Keratinocyte (primary cell): ENCODE results near the gene CRELD1. TPM values are rescaled to one million over a fixed set of nuclear protein-coding genes. Genes with fewer than 3 reads are reported as not detected.

Experiments used
- DNase-seq: peaks from one replicate; pipeline ENCODE4 v3.0.0-alpha.2; 2011; ENCODE audit warnings: low read depth, missing footprints, low spot score
- FAIRE-seq: peaks from 2 replicates; lab custom pipeline; 2011; peaks lifted over from hg19 to GRCh38; lab: Jason Lieb, UNC
- H2AFZ ChIP-seq: 2 replicates; pipeline ENCODE4 v1.6.0; 2012; ENCODE audit warnings: low read length, control low read depth, inconsistent platforms; ENCODE audit not compliant: control insufficient read depth
- H3K27ac ChIP-seq: 2 replicates; pipeline ENCODE4 v1.5.1; 2011; ENCODE audit warnings: low read length; ENCODE audit not compliant: control insufficient read depth, insufficient read depth
- H3K27me3 ChIP-seq: 3 replicates; pipeline ENCODE4 v1.6.0; 2011; ENCODE audit warnings: low read length; ENCODE audit not compliant: control insufficient read depth, insufficient read depth; ENCODE audit errors: extremely low read depth
- H3K36me3 ChIP-seq, 2 experiments: 2 replicates in 1 of 2; 3 replicates in 1 of 2; pipeline ENCODE4 v1.5.1; 2011; ENCODE audit warnings: low read length in 2 of 2, mild to moderate bottlenecking in 1 of 2; ENCODE audit not compliant: control insufficient read depth in 2 of 2, insufficient read depth in 2 of 2; ENCODE audit errors: extremely low read depth in 1 of 2
- H3K4me1 ChIP-seq: 3 replicates; pipeline ENCODE4 v1.5.1; 2011; ENCODE audit warnings: low read length; ENCODE audit not compliant: control insufficient read depth, insufficient read depth; ENCODE audit errors: extremely low read depth
- H3K4me2 ChIP-seq: 3 replicates; pipeline ENCODE4 v1.6.0; 2011; ENCODE audit warnings: low read depth, low read length; ENCODE audit not compliant: control insufficient read depth, insufficient read depth; ENCODE audit errors: extremely low read depth
- H3K4me3 ChIP-seq, 3 experiments: fragments of 200-600 bp in 1 of 3; sonication (generic) in 1 of 3; 2 replicates in 2 of 3; 3 replicates in 1 of 3; pipeline ENCODE4 v1.5.1; 2011 to 2016; ENCODE audit warnings: low read length in 3 of 3, mild to moderate bottlenecking in 3 of 3, control low read depth in 2 of 3, inconsistent platforms in 1 of 3, low read depth in 1 of 3, mixed read lengths in 1 of 3, mixed run types in 1 of 3, moderate library complexity in 1 of 3; ENCODE audit not compliant: control insufficient read depth in 2 of 3, insufficient read depth in 2 of 3; ENCODE audit errors: extremely low read depth in 1 of 3
- H3K79me2 ChIP-seq: 2 replicates; pipeline ENCODE4 v1.6.0; 2012; ENCODE audit warnings: low read length; ENCODE audit not compliant: control insufficient read depth, insufficient read depth
- H3K9ac ChIP-seq: 3 replicates; pipeline ENCODE4 v1.6.0; 2011; ENCODE audit warnings: low read length; ENCODE audit not compliant: control insufficient read depth, insufficient read depth; ENCODE audit errors: extremely low read depth
- H3K9me1 ChIP-seq: 3 replicates; pipeline ENCODE4 v1.6.0; 2011; ENCODE audit warnings: low read length; ENCODE audit not compliant: control insufficient read depth, insufficient read depth; ENCODE audit errors: extremely low read depth
- H3K9me3 ChIP-seq: 2 replicates; pipeline ENCODE4 v1.5.1; 2012; ENCODE audit warnings: low read depth, low read length; ENCODE audit not compliant: control insufficient read depth
- H4K20me1 ChIP-seq: 3 replicates; pipeline ENCODE4 v1.6.0; 2011; ENCODE audit warnings: low read length; ENCODE audit not compliant: control insufficient read depth, insufficient read depth; ENCODE audit errors: extremely low read depth
- CTCF ChIP-seq, 3 experiments: IDR thresholded peaks in 1 of 3; conservative IDR thresholded peaks in 1 of 3; optimal IDR thresholded peaks in 1 of 3; 2 replicates in 2 of 3; 3 replicates in 1 of 3; pipeline versions ENCODE3 to v1.5.1; 2011; ENCODE audit warnings: low read length in 3 of 3, mild to moderate bottlenecking in 3 of 3, moderate library complexity in 2 of 3, control low read depth in 1 of 3, inconsistent platforms in 1 of 3; ENCODE audit not compliant: insufficient read depth in 2 of 3; ENCODE audit errors: extremely low read depth in 1 of 3
- EZH2 ChIP-seq: IDR thresholded peaks from one replicate; pipeline ENCODE4 v1.6.1; 2012; ENCODE audit warnings: inconsistent platforms, mild to moderate bottlenecking, low read length, moderate library complexity
- dilution Hi-C: fragments of 300-500 bp; cut with MboI; formaldehyde crosslinking; loops from one replicate; pipeline ENCODE4 v1.7.0; 2020; ENCODE audit warnings: low sequenced_read_pairs; ENCODE audit not compliant: extremely low pct_ligation_motif_present
- polyA plus RNA-seq, 5 experiments: library from polyadenylated mRNA; depleted of rRNA in 3 of 5; stranded (reverse) in 3 of 5; stranded (forward) in 1 of 5; unstranded in 1 of 5; fragments of >200 nt; gene quantifications; 1 replicate in 1 of 5; 2 replicates in 3 of 5; 3 replicates in 1 of 5; pipeline versions ENCODE4 v1.2.1 to v1.2.3, GENCODE V29; 2011 to 2012; ENCODE audit warnings: missing spikeins in 2 of 5, low read depth in 1 of 5, low replicate concordance in 1 of 5

Gene CRELD1
- polyA plus RNA-seq, 1 donor (not counting 4 experiments of a cell fraction or from before 2014, with no cell fraction given): 11.2 TPM

GRCh38 chr3:9970020-9970652 lies 36.5 kb downstream of the CRELD1 start:
- no peak for FAIRE-seq
- Histone ChIP-seq H3K27ac (peak overlapping the region; percentile 37), H3K4me2 (peak overlapping the region; percentile 50), H4K20me1 (no peaks in the 10 kb centered on the region), H3K9me1 (no peaks in the 10 kb centered on the region), H3K4me1 (peaks cover 11% of the 10 kb centered on the region), H2AFZ (no peak overlapping the region), H3K4me3 (no peak overlapping the region), H3K9ac (no peak overlapping the region), H3K79me2 (no peaks in the 10 kb centered on the region), H3K36me3 (peaks cover 8 to 13% of the 10 kb centered on the region in 2 experiments), H3K27me3 (no peaks in the 10 kb centered on the region), H3K9me3 (no peaks in the 10 kb centered on the region)
- no peak for TF ChIP-seq EZH2
- no peak for TF ChIP-seq CTCF (optimal IDR thresholded peaks at IDR 0.05 in 1 of 3, IDR thresholded peaks at IDR 0.05 in 1 of 3, conservative IDR thresholded peaks at IDR 0.05 in 1 of 3; ENCODE audit: extremely low read depth in 1 of 3, insufficient read depth in 2 of 3, low read length in 3 of 3)
- no peak for DNase-seq
- dilution Hi-C loops: no loop called here

DNA sequence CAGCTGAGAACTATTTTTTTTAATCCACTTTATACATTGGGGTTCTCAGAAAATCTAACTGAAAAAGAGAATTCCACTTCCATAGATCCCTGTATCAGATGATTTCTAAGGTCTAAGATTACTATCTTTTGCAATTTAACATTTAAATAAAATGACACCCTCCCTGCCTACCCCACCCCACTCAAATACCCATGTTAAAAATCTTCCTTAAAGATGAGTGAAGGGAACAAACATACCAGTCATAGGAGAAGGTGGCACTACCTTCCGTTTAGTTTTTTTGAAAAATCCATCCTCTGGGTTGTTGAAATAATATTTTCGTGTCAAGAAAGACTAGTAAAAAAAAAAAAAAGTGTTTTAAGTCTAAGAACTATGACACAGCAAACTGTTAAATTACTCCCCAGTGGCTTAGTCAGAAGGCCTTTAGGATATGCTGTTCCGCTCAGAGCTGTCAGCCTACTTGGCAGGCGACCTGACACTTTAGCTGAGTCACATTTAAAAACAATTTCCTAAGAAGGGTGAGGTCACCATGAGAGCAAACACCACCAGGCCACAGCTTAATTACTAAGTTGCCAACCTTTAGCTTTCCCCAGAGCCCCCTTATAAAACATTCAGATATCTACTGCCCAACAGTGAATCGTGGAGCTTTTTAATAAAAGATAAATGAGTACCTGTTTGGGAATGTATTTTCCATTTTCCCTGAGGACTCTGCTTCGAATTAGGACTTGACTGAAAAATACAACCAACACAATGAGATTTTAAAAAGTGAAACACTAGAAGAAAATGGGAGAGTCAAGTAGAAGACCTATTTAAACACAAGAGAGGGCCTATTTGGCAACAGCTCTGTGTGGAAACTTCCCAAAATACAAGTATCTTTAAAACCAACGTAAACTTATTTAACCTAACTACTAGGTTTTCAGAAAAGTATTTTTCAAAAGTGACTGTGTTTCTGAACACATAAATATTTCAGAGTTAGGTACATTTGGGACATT lies 43.4 kb downstream of the CRELD1 start:
- peak overlapping the region; percentile 47 for H3K9ac ChIP-seq
- H3K9me3 ChIP-seq: no peaks in the 10 kb centered on the region
- peaks cover 16% of the 10 kb centered on the region for H3K4me1 ChIP-seq
- no peaks in the 10 kb centered on the region for H4K20me1 ChIP-seq
- dilution Hi-C loops: no loop called here
- no peaks in the 10 kb centered on the region for H3K27me3 ChIP-seq
- H3K4me2 ChIP-seq: peak overlapping the region; percentile 54
- TF ChIP-seq EZH2 (no peak), CTCF (optimal IDR thresholded peaks at IDR 0.05 in 1 of 3, IDR thresholded peaks at IDR 0.05 in 1 of 3, conservative IDR thresholded peaks at IDR 0.05 in 1 of 3; ENCODE audit: extremely low read depth in 1 of 3, insufficient read depth in 2 of 3, low read length in 3 of 3) (no peak)
- DNase-seq (peak; percentile 78), FAIRE-seq (peak; percentile 55)
- H3K4me3 ChIP-seq: no peak overlapping the region
- peaks cover 15% of the 10 kb centered on the region for H3K79me2 ChIP-seq
- H3K9me1 ChIP-seq: peaks cover 4% of the 10 kb centered on the region
- peaks cover 9 to 16% of the 10 kb centered on the region in 2 experiments for H3K36me3 ChIP-seq
- no peak overlapping the region for H2AFZ ChIP-seq
- H3K27ac ChIP-seq: peak overlapping the region; percentile 78
